NCI-H1436 (cell line): ENCODE data around the gene AMH.
"Not testable (repeated sequence)": the region's sequence is repeated elsewhere in the genome, so short reads cannot be mapped to it uniquely, and the experiment has no call there.

Source experiments
- DNase-seq: peaks from one replicate; lab custom pipeline; 2025; lab: John Stamatoyannopoulos, UW

Gene AMH

GRCh38 chr19:2249010-2249866 lies at the start of gene AMH:
Gene AMH, plus strand, starts transcription at chr19:2249323. Its CDS starts 10 bp downstream, at chr19:2249333.
- DNase-seq, result no peak

DNA sequence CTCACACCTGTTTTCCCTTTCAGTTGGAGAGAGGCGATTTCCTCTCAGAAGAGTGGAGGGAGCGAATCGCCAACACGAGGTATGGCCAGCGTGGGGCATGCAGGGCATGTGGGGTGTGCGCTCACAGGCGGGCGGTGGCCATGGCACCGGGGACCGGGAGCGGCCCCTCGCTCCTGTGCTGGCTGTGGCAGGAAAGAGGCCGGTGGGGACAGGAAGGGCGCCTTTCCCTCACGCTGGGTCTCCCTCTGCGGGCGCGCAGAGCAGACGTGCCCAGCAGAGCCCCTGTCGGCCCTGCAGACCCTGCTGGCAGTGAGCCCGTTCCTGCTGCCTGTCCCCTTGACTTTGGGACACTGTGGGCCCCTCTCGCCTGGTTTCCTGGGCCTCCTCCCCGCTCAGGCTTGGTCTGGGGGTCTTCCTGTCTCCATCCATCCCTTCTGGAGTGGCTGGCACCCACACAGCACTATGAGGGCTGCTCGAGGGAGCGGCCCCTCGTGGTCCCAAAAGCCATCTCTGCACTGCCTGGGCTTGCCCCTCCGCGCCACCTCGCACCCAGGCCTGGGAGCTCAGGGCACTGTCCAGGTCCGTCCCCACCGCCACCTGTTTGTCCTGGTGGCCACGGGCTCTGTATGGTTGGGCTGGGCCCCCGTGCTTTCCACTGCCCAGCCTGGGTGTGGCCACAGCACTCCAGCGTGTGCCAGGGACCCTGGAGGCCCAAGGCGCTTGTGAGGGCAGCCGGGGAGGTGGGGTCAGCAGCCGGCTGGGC lies 49.1 kb upstream of the AMH start:
- DNase-seq, result no peak

GRCh38 chr19:2200624-2201294 lies 48.4 kb upstream of the AMH start:
- DNase-seq, result not testable (repeated sequence)

DNA sequence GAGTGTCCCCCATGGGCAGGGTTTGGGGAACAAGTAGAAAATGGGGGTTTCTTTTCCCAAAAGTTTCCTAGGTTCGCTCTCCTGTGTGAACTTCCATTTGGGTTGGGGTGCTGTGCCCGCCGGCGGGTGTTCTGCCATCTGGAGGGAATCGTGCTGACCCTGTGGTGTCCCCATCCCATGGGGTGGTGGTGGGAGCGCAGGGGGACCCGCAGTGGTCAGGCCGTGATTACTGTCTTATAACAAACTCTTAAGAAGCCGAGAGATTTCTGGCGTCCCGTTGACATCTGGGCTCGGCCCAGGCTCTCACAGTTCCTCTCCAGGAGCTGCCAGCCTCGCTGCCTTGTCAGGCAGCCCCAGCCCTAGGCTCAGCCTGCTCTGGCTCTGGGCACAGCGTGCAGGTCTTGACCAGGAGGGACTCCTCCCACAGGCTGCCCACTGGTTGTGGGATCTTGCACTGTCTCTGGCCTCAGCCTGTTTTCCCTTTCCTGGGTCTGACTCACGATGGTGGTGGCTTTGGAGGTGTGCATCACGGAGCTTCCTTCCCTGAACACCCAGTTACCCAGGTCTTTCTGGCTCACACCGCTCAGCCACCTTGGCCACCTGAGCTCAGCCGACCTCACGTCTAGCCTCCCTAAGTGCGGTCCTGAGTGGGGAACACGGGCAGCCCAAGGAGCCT lies 47.5 kb upstream of the AMH start:
- DNase-seq, result no peak

GRCh38 chr19:2202366-2202765 lies 46.8 kb upstream of the AMH start:
- no peak for DNase-seq

- no peak for DNase-seq
These were observed 42.1 kb upstream of the AMH start for GRCh38 chr19:2207008-2207407.

DNA sequence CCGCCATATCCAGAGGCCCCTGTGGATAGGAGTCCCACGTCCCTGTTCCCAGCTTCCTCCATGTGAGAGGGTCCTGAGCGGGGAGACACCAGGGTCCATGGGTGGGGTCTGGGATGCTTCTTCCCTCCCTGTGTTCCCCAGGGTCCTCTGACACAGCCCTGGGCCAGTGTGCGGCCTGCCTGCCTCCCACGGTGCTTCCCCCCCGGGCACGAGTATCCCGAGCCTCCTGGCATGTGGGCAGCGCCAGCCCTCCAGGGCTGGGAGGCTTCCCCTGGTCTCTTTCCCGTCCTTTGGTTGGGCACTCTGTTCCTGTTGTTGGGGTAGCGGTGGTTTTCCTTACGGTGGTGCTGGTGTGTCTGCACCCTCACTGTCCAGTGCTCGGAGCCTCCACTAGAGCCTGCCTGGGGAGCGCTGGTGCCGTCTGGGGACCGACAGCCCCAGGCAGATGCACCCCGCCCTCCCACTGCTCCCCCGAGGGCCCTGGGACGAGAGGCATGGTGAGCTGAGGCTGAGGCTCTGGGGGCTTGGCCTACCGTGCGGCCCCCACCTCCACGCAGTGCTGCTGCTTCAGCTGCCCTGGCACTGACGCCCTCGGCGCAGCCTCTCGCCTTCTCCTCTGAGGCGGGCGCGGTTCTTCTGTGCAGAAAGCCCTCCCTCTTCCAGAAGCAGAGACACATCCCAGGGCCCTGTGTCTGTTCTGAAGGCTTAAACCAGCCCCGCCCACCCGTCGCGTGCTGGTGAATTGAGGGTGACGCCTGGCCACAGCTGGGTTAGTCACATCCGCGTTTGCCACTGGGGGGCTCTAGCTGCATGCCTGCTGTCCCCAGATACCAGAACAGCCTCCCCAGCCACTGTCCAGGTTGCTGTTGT lies 40.9 kb upstream of the AMH start:
- DNase-seq, result no peak

DNA sequence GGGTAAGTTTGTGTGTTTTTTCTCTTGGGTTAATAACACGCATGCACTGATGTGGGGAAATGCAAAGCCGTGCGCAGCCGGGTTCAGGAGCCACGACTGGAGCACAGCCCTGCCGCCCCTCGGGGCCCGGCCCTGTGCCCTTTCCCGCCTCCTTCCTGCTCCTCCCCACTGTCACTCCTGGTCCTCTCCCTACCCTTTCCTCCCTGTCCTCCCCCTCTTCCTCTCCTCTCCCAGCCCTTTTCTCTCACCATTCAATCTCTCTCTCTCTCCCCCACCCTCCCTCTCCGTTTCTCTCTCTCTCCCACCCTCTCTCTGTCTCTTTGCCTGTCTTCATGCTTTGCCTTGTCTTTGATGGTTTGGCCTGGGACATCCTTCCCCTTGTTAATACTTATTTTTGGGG lies 40.1 kb upstream of the AMH start:
- no peak for DNase-seq

- DNase-seq, result no peak
These were observed 39.7 kb upstream of the AMH start for GRCh38 chr19:2209408-2209807.

GRCh38 chr19:2210206-2210605 lies 38.9 kb upstream of the AMH start:
- no peak for DNase-seq

DNA sequence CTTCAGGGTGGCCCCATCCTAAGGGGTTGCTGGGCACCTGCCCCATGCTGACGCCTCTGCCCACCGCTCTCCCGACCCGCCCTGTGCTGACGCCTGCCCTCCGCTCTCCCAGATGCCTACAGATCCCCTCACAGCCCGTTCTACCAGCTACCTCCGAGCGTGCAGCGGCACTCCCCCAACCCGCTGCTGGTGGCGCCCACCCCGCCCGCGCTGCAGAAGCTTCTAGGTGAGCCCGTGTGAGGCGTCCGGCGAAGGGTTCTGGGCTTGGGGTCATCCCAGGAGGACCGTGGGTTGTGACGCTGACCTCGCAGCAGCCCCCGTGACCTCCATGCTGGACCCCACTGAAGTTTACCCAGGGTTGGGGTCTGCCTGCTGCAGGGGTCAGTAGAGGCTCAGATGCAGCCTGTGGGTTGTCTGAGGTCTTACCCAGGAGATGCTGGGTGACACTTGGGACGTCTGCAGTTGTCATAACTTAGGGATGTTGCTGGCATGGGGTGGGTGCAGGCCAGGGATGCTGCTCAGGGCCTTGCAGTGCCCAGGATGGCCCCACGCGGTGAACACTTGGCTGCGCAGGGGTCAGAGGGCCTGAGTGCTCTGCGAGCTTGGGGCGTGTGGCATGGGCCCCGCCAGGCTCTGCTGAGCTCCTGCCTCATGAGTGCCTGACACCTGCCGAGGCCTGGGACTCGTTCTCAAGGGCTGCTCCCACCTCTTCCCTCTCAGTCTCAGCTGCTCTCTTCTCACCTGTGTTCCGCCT lies 38.0 kb upstream of the AMH start:
- no peak for DNase-seq

DNA sequence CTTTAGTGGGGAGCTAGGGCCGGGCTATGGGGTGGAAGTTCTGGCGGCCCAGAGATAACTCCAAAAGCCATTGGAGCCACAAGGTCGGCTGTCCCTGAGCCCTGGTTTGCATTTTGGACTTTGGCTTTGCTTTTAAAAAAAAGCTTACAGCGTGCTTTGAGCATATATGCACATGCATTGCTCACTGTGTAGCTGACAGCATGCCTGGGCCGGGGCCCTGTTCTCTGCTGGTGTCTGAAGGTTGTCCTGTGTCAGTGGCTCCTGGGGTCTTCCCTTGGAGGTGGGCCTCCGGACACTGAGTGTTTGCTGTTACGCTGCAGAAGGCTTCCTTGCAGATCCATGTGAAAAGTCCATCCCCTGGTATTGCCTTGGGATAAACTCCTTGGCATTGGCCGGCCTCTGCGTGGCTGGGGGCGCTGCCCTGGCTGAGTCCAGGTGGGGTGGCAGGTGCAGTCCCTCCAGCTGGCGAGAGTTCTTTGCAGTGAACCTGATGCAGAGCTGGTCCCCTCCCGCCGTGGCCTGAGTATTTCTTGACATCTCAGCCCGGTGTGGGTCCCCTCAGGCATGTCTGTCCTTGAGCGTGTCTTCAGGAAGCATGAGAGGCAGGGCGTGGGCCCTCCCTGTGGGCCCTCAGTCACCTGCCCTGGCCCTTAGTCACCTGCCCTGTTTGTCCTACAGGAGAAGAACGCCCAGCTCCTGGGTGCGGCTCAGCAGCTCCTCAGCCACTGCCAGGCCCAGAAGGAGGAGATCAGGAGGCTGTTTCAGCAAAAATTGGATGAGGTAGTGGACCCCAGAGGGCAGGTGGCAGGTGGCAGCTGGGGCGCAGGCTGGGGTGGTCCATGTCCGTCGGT lies 36.0 kb upstream of the AMH start:
- DNase-seq, result no peak

GRCh38 chr19:2213799-2214198 lies 35.3 kb upstream of the AMH start:
- no peak for DNase-seq

GRCh38 chr19:2214251-2214650 lies 34.9 kb upstream of the AMH start:
- DNase-seq, result no peak

GRCh38 chr19:2215281-2215751 lies 33.8 kb upstream of the AMH start:
- no peak for DNase-seq

- no peak for DNase-seq
These were observed 32.5 kb upstream of the AMH start for GRCh38 chr19:2216361-2217225.

- no peak for DNase-seq
These were observed 31.5 kb upstream of the AMH start for GRCh38 chr19:2217591-2217990.

DNA sequence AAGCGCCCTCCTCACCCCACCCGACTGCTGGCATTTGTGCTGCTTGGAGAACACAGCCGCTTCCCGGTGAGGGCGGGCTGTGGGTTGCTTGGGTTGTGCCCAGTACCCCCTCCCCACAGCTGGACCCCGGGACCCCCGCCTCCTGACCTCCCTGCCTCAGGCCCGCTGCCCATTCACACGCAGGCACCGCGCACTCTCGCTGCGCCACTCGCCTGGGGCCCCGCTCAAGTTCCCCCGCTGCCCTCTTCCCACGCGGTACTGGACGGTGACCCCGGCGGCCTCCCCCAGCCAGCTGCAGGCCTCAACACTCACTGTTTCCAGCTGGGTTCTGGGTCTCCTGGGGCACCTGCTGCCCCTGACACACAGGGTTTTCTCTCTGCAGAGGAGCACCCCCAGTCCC lies 29.4 kb upstream of the AMH start:
- DNase-seq, result no peak
